GM20431 (cell line): ENCODE data around the gene NKX6-2.

Experiments
- in situ Hi-C: fragments of 300-500 bp; cut with MseI, MboI; formaldehyde crosslinking; loops from one replicate; pipeline ENCODE4 v1.15.0; 2020; ENCODE audit warnings: low sequenced_read_pairs; ENCODE audit not compliant: unreplicated experiment

NKX6-2 gene

DNA sequence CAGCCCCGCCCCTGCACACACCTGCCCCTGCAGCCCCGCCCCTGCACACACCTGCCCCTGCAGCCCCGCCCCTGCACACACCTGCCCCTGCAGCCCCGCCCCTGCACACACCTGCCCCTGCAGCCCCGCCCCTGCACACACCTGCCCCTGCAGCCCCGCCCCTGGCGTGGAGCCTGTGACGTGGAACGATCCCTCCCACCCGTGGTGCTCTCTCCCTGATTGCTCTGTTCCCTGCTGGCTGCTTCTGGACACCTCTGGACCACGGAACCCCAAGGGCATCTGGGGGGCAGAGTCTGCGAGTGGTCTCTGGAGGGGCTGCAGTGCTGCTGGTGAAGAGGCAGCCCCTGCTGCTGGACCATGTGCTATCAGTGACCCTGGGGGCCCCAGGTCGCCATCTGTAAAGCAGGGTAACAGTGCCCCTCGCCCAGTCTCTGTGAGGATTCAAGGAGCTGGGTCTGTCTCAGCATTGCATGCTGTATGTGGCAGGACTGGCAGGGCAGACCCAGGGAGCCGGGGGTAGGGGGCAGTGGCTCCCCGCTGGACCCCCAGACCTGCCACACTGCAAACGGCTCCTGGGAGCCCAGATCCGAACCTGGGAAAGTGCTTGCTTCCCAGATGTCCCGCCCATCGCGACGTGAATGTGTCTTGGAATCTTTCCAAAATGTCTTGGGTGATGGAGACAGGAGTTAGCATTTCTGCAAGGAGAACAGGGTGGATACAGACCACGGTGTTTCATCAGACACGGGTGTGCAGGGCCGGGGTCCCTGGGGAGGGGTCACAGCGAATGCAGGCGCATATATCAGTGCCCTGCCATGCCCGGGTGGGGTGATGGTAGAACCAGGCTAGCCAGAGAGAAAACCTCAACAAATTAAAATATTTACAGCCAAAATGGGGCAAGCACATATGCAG lies 27.9 kb upstream of the NKX6-2 start:
- in situ Hi-C loops, result no loop called here

DNA sequence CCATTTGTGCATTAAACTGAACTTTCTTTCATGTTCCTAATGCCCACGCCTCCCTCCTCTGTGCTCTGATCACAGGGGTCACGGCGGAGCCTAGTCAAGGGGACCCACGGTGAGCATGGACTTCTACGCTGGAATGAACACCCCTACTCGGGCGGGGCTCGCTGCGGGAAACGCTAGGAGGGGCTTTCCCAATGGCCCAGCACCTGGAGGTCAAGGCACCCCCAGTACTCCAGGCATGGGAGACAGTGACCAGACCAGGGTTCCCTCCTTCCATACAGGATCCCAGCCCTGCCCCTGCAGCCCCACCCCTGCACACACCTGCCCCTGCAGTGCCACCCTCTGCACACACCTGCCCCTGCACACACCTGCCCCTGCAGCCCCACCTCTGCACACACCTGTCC lies 27.1 kb upstream of the NKX6-2 start:
- in situ Hi-C loops, result no loop called here

DNA sequence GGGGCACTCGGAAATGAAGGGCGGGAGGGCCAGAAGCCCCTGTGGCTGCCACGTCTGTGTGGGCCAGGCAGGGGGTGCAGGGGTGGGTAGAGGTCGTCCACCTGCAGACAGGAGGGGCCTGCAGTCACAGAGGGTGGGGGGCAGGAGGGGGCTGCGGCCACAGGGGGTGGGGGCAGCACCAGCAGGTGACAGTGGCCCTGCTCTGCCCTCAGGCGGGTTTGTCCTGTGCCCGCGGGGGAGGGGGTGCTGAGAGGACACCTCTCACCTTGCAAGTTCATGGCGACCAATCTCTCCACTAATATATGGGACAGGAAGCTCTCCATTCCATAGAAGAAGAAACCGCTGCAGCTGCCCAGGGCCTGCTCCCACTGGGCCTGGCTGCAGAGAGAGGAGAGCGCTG lies 26.6 kb upstream of the NKX6-2 start:
- in situ Hi-C loops, result no loop called here

DNA sequence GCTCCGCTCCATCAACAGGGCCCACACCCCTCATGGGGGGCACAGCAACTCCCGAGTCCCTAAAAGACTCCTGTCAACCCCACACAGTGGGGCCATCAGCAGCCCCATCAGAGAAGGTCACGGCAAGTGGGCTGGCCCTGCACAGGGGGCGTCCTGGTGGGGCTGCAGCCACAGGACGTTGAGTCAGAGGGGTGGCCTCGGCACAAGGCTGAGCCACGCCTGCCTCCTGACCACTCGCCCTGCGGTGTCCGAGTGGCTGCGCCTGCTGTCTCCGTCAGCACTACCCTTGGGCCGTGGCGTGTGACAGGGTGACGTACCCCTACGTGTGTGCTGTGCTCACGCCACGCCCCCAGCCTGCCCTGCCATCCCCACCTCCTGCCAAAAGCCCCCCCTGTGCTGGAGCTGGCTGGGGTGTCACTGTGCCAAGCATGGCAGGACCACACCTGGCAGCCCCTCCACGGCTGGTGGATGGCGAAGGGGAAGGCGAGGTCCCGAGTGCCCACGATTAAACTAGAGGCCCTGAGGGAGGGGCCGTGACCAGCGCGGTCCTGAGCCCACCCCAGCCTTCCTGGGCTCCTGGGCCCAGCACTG lies 26.0 kb upstream of the NKX6-2 start:
- in situ Hi-C loops, result no loop called here

DNA sequence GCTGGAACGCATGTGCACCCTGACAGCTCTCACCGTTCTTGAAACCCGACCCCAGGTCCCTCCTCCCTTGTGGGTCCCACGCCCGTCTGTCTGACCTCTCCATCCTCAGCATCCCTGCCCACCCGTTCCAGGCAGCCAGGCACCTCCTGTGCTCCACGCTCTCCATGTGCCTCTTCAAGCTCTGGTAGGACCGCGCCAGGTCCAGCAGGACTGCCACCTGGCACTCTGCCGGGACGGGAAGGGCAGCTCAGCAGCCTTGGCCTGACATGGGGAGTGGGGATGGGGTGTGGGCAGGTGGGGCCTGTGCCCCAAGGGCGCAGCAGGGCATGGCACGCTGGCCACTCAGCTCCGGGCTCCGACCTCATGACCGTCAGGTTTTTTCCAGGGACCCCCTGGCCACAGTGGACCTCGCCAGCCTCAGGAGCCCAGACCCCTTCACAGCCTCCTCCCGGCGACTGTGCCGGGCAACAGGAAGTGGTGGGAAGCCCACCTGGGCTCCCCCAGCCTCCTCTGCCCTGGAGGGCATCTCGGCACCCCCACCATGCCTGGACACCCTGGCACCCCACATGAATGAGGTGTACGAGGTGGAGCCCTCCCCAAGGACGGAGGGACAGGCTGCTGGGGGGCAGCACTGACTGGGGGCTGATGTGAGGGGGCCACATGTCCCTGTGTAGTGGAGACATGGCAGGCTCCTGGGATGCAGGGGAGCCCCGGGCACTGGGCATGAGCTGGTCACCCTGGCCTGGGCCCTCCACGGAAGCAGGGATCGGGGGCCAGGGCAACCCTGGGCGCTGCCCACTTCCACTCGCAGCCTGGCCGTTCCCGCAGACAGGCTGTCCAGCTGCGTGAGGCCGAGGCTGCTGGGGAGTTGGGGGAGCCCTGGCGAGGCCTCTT lies 25.1 kb upstream of the NKX6-2 start:
- in situ Hi-C loops, result no loop called here

DNA sequence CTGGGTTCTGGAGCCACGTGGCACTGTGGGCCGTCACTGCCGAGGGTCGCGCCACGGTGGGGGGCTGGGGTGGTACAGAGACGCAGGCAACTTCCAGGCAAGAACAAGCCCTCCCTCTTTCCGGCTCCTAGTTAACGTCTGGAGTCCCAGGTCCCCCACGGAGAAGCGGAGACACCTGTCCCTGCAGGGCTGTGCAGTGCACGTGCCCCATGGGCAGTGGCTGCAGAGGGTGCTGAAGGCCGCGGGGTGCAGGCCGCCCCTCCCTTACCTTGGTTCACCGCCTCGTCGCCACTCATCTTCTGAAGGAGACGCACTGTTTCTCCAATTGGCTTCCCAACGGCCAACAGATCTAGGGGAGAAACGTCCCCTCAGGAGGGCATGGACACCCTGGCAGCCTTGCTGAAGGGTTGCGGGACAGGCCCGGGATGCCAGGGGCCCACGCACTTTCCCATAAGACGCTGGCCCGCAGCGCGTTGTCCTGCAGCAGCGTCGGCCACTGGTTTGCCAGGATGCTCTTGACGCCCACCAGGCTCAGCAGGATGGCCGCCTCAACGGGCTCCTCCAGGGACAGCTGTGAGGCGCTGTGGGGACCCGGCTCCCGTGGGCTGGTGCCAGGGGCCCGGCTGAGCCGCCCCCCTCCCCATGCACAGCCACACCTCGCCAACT lies 24.3 kb upstream of the NKX6-2 start:
- in situ Hi-C loops, result no loop called here

DNA sequence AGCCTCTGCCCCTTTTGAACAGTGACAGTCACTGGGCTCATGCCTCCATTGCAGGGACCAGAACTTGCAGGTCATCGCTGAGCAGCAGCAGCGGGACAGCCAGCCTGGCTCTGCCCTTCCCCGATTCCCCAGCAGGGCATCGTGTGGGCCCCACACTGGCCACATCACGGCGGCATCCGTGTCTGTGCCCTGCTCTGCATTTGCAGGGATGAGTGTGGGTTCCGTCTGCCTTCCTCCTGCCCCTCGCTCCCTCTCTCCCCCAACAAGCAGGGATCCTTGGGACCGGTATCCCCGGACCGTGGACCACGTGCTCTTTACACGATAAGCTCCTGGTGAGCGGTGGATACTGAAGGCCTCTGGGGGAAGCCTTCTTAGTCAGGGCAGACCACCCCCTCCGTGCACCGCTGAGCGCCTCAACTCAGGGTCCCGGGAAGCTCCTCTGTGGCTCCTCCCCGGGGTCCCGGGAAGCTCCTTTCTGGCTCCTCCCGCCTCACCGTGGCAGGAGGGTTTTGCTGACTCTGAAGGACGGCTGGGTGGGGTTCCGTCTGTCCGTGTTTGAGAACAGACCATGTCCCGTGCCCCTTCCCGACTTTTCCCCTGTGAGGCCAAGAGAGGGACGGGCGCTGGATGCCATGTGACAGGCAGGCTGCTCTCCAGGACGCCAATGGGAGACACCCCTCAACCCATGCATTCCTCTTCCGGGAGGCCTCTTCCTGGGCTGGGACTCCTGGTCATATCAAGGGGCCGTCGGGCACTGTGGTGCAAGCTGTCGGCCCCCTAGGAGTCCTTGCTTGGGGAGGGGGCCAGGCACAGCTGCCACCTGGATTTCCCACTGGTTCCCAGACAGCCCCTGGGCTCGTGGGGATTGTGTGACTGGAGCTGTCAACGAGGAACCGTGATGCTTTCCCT lies 23.5 kb upstream of the NKX6-2 start:
- in situ Hi-C loops, result no loop called here

DNA sequence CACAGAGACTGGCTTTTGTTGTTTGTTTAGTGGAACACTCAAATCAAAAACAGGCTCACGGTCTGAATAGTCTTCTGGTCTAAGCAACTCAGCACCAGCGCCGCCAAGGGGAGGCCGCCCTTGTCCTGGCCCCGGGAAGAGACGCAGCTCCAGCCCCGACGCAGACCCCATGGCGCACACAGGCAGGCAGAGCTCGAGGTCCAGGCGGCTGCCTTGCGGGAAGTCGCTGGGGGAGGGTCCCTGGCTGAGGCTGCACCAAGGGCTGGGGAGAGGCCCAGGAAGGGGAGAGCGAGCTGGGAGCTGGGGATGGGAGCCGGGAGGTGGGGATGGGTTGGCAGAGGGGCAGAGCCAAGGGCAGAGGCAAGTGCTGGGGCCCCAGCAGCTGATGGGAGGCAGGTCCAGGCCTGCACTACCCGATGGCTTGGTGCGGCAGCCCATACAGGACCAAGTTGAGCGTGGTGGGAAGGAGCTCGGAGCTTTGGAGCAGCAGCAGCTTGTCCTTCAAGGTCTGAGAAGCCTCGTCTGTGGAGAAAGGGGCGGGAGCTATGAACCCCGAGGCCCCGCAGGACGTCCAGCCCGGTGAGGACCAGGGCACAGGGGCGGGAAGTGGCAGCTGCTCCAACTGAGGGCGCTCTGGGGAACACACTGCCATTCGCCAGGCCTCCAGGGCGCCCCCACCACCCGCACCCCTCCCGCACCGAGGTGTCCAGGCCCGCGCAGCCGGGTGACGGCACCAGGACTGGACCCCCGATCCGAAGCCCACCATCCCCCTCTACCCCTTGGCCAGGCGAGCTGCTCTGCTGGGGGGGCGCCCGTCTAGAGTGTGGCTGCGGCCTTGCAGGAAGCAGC lies 22.7 kb upstream of the NKX6-2 start:
- in situ Hi-C loops, result no loop called here

DNA sequence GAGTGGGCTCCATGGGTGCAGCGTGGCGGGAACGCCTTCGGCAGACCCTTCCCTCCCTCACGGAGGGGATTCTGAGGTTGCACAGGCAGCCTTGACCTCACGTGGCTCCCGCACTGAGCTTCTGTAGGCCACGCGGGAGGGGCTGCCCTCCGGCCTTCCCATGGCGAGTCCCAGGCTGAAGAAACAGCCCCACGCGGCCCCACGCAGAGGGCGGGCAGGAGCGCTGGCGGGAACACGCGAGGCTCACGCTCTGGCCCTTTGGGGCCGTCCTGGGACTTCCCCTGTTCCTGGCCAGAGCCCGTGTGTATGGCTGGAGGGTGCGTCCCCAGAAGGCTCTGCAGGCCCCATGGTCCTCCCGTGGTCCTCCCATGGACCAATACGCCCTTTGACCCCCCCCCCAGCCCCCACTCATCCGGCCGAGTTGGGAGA lies 21.7 kb upstream of the NKX6-2 start:
- in situ Hi-C loops, result no loop called here

DNA sequence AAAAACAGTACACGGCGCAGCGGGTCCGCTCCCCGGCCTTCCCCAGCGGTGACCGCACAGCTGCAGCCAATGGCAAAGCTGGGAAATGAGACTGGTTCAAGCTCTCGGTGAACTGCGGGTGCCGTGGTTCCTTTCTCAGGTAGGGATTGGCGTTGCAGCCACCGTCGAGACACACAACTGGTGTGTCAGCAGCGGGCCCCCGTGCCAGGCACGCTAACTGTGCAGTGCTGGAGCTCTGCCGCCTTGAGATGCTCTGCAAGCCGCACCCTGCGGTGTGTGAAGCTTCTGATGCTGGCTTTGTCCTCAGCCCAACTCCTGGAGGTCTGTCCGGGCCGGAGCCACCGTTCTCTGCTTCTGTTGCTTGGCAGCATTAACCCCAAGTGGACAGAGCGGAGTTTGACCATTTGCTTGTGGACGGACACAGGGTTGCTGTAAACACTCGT lies 20.6 kb upstream of the NKX6-2 start:
- in situ Hi-C loops, result no loop called here

DNA sequence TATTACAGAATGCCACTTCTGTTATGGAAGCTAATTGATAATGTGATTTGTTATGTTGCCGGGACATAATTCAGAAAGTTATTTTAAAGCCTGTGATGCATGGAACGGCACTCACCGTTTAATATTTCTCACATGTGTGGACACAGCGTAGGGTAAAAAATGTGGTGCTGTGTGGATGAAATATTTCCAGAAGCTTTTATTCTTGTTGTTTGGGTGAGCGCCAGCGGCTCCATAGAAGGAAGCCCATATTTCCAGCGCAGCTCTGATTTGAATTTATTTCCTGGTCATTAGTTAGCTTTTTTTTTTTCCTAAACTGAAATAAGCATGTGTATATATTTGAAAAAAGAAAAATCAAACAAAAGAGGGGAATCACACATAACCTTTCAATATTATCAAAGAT lies 20.2 kb upstream of the NKX6-2 start:
- in situ Hi-C loops, result no loop called here

DNA sequence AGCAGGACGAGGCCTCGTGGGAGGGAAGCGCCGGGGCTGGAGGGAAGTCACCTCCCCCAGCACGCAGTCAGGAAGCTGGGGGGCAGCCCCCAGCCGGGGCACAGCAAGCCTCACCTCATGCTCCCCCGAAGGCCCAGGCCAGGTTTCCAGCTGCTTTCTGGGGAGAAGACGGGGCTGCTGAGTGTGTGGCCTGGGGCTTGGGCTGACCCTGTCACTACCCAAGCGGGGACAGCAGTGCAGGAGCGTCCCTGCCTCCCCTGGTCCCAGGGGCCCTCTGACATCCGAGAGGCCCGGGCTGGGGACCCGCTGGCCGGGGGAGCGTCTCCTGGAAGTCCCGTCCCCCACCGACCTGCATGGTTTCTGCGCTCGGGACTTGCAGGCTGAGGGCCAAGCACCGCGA lies 19.7 kb upstream of the NKX6-2 start:
- in situ Hi-C loops, result no loop called here

DNA sequence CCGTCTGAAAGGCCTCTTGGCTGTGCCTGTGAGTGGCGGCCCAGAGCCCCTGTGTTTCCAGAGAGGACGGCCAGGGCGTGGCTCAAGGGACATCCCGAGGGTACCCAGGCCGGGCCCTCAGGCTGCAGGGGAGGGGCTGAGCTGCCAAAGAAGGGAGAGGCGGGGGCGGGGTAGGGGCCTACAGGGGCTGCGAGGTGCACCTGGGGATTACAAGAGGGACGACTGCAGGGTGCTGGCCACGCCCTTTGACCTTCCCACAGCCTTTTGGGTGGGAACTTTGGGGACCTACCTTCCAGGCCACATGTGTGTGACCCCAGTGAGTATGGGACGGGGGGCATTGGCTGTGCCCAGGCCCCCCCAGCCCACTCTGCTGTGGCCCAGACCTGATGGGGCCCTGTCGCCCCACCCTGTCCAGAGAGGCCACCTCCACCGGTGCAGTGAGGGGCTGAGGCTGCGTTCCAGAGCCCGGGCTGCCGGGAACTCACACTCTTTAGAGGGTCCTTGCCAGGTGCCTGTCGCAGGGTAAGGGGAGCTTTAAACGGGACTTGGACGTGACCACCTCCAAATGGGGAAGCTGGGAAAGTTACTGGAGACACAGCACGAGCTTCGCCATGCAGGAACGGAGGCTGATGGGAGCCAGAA lies 19.0 kb upstream of the NKX6-2 start:
- in situ Hi-C loops, result no loop called here

DNA sequence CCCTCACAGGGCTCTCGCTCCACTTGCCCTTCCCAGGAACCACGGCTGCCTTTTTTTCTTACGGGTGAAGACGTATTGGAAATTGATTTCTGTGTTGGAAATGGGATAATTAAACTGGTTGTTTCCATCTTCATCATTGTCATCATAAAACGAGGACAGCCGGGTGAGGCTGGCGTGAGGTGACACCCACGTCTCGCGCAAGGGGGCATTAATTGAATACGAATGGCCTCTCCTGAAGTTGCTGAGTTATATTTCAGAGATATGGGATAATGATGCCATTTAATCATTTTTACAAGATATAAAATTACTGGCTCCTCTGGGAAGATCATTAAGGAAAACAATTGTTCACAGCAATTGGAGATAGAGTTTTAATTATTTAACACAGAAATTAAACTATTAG lies 18.3 kb upstream of the NKX6-2 start:
- in situ Hi-C loops, result no loop called here

DNA sequence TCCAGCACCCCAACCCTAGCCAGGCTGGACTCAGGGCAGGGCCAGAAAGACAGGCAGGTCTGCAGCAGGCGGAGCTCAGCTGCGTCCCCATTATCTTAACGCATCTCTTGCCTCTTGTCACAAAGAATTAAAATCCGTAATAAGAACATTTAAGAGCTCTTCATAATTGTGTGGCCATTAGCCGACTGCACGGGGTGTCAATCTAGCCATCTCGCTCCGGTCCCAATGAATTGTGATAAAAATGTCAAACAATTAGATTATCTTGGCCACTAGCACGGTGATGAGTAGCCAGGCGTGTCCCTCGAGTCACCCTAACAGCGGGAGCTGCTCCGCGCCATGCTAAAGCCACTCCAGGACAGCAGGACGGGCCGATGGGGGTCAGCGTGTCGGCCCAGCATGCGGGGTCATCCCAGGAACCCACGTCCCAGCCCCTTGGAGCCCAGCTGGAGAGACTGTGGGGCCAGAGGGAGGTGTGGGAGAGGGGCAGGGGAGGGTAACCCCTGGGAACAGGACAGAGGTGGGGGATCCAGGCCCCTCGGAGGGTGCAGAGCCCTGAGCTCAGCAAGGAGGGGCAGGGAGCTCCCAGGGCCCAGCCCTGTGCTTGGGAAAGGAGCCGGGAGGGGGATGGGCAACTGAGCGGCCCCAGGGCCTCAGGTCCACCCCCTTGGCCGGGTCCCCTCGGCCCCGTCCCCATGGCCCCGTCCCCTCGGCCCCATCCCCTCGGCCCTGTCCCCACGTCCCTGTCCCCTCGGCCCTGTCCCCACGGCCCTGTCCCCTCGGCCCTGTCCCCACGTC lies 17.7 kb upstream of the NKX6-2 start:
- in situ Hi-C loops, result no loop called here

DNA sequence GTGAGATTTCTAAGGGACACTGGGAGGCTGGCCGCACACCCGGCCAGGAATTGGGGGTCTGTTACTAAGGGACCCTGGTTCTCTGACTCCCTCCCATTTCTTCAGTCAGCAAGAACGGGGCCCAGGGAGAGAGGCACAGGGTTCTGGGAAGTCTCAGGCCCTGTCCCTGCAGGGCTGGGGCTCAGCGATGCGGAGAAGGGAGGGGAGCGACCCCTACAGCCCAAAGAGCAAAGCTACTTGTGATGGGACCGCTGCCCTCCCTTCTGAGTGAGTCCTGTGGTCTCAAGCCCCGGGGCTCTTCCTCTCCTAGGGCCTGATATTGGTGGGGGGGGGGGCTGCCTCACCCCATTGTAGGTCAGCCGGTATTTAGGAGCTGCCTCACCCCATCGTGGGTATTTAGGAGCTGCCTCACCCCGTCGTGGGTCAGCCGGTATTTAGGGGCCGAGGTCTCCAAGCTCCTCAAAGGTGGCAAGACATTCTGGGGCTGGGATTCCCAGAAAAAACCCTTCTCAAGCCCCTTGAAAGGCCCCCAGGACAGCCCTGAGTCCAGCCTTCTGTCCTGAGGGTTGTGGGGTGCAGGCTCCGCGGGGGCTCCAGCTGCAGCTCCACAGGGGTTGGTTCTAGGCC lies 16.9 kb upstream of the NKX6-2 start:
- in situ Hi-C loops, result no loop called here

DNA sequence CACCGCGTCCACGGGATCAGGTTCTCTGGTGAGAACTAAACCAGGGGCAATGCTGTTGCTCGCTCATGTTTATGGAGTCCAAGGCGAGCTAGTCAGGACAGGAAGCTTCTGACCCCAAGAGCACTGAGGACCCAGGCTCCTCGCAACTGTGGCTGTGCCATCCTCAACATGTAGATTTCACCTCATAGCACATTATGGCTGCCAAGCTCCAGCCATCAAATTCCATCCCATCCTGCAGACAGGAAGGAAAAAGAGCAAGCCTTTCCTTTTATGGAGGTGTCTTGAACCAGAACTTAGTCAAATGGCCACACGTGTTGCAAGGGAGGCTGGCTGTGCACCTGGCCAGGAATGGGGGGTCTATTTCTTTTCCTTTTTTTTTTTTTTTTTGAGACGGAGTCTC lies 16.1 kb upstream of the NKX6-2 start:
- in situ Hi-C loops, result no loop called here
